ENCODE data around the gene RNF152. TPM values are rescaled to one million over a fixed set of nuclear protein-coding genes. Genes with fewer than 3 reads are reported as not detected.

Gene RNF152
- total RNA-seq, 1 donor from 2014 or later: 137 TPM

GRCh38 chr18:61850756-61851155, 42.1 kb downstream of the RNF152 start:
- Mint-ChIP-seq H3K9me3 (ENCODE audit: low read depth) (no peaks in the 10 kb centered on the region), H3K27ac (ENCODE audit: unreplicated experiment) (peak overlapping the region; percentile 34), H3K4me3 (ENCODE audit: unreplicated experiment) (no peak overlapping the region), H3K36me3 (ENCODE audit: low read depth) (peaks cover 15% of the 10 kb centered on the region), H3K4me1 (ENCODE audit: low read depth) (peaks cover 91% of the 10 kb centered on the region), H3K27me3 (ENCODE audit: low read depth) (no peaks in the 10 kb centered on the region)
- no peak for TF ChIP-seq CTCF (IDR thresholded peaks at IDR 0.05)
- no peak for DNase-seq (ENCODE audit: low spot score)

GRCh38 chr18:61847164-61847791, 45.5 kb downstream of the RNF152 start:
- Mint-ChIP-seq H3K9me3 (ENCODE audit: low read depth) (no peaks in the 10 kb centered on the region), H3K36me3 (ENCODE audit: low read depth) (peaks cover 20% of the 10 kb centered on the region), H3K27ac (ENCODE audit: unreplicated experiment) (no peak overlapping the region), H3K27me3 (ENCODE audit: low read depth) (no peaks in the 10 kb centered on the region), H3K4me3 (ENCODE audit: unreplicated experiment) (no peak overlapping the region), H3K4me1 (ENCODE audit: low read depth) (peaks cover 80% of the 10 kb centered on the region)
- DNase-seq (ENCODE audit: low spot score): no peak
- no peak for TF ChIP-seq CTCF (IDR thresholded peaks at IDR 0.05)

- Mint-ChIP-seq H3K4me1 (ENCODE audit: low read depth) (peaks cover 81% of the 10 kb centered on the region), H3K36me3 (ENCODE audit: low read depth) (peaks cover 20% of the 10 kb centered on the region), H3K9me3 (ENCODE audit: low read depth) (no peaks in the 10 kb centered on the region), H3K4me3 (ENCODE audit: unreplicated experiment) (no peak overlapping the region), H3K27ac (ENCODE audit: unreplicated experiment) (no peak overlapping the region), H3K27me3 (ENCODE audit: low read depth) (no peaks in the 10 kb centered on the region)
- TF ChIP-seq CTCF (IDR thresholded peaks at IDR 0.05): no peak
- DNase-seq (ENCODE audit: low spot score): no peak
Measured at GRCh38 chr18:61845197-61845596, 47.6 kb downstream of the RNF152 start.

- TF ChIP-seq CTCF (IDR thresholded peaks at IDR 0.05): no peak
- no peak overlapping the region for H3K4me3 Mint-ChIP-seq (ENCODE audit: unreplicated experiment)
Measured at GRCh38 chr18:61844726-61845125, 48.1 kb downstream of the RNF152 start.

GRCh38 chr18:61842146-61842545, 50.7 kb downstream of the RNF152 start:
- Mint-ChIP-seq H3K4me3 (ENCODE audit: unreplicated experiment) (no peak overlapping the region), H3K27me3 (ENCODE audit: low read depth) (no peaks in the 10 kb centered on the region)

More at GRCh38 chr18:61844726-61845125, 48.1 kb downstream of the RNF152 start:
- peaks cover 20% of the 10 kb centered on the region for H3K36me3 Mint-ChIP-seq (ENCODE audit: low read depth)
- H3K27ac Mint-ChIP-seq (ENCODE audit: unreplicated experiment): no peak overlapping the region
- no peaks in the 10 kb centered on the region for H3K9me3 Mint-ChIP-seq (ENCODE audit: low read depth)
- peaks cover 79% of the 10 kb centered on the region for H3K4me1 Mint-ChIP-seq (ENCODE audit: low read depth)
- no peak for DNase-seq (ENCODE audit: low spot score)
- no peaks in the 10 kb centered on the region for H3K27me3 Mint-ChIP-seq (ENCODE audit: low read depth)

More at GRCh38 chr18:61842146-61842545, 50.7 kb downstream of the RNF152 start:
- Mint-ChIP-seq H3K36me3 (ENCODE audit: low read depth) (peaks cover 24% of the 10 kb centered on the region), H3K27ac (ENCODE audit: unreplicated experiment) (peak overlapping the region; percentile 49), H3K9me3 (ENCODE audit: low read depth) (no peaks in the 10 kb centered on the region), H3K4me1 (ENCODE audit: low read depth) (peaks cover 76% of the 10 kb centered on the region)
- TF ChIP-seq CTCF (IDR thresholded peaks at IDR 0.05): no peak
- DNase-seq (ENCODE audit: low spot score): no peak

All from chondrocyte (in vitro differentiated cells).